LHCN-M2 (cell line): Measurements from ENCODE around the gene TBC1D1. TPM values are rescaled to one million over a fixed set of nuclear protein-coding genes. Genes with fewer than 3 reads are reported as not detected.

Experiments used
- DNase-seq: peaks from one replicate; pipeline ENCODE4 v3.0.0-alpha.2; 2012; ENCODE audit warnings: low read depth
- total RNA-seq: library from RNA; depleted of rRNA; stranded (reverse); fragments of >200 nt; gene quantifications from 2 replicates; pipeline ENCODE4 v1.2.3, GENCODE V29; 2014

TBC1D1 gene
- total RNA-seq, 1 experiment from 2014 or later, result 108 TPM

DNA sequence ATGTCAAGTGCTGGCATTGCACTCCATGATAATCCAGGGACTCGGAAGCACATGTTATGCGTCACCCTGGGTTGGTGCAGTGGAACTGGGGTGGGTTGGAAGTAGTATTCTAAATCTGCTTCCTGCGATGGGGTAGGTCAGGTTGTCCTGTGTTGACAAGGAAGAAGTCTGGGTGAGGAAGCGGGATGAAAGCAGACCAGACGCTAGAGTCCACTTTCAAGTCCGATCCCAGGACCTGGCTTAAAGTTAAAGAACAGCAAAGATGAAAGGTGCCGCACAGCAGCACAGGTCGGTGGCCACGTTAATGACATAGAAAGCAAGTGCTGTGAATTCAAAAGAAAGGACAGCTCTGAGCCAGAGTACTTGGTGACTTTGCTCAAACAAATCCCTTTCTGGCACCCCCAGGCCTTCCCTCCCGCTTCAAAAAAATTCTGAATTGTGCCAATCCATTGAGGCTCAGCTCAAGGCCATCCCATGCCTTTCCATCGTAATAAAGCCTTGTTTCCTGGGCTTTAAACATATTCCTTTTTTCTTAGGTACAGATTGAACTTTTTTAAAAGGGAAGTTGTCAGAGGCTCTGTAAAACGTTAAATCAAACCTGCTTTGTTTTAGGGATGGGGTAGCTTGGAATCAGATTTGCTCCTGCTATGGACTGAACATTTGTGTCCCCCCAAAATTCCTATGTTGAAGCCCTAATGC, 187.1 kb downstream of the TBC1D1 start:
- no peak for DNase-seq

DNA sequence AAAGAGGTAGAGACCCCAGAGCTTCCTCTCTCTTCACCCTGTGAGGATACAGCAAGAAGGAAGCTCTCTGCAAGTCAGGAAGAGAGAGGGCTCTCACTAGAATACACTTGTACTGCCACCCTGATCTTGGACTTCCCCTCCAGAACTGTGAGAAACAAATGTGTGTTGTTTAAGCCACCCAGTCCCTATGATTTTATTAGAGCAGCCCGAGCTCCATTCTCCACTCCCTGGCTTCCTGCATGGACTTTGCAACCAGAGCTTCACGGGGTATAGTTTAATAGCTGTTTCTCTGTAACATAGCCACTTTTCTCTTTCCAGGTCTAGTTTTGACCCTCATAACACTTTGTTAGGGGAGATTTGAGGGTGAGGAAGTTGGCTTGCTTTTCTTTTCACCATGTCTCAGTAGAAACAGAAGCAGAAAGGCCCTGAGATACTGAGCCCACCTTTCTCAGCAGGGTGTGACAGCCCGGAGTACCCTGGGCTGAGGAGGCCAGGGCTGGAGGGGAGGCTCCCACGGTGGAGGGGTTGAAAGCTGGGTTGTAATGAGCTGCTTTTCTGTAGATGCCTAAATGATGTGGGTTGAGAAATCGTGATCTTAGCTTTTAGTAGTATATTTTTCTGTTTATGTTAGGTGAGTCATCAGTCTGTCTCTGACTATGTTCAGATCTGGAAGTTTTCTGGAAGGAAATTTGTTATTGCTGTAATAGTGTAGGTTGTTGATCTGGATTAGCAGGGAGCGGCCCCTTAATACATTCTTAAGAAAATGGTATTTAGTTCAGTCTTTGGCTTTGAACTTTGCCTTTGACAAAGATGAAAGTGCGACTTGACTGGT, 187.9 kb downstream of the TBC1D1 start:
- DNase-seq, result peak; percentile 67

DNA sequence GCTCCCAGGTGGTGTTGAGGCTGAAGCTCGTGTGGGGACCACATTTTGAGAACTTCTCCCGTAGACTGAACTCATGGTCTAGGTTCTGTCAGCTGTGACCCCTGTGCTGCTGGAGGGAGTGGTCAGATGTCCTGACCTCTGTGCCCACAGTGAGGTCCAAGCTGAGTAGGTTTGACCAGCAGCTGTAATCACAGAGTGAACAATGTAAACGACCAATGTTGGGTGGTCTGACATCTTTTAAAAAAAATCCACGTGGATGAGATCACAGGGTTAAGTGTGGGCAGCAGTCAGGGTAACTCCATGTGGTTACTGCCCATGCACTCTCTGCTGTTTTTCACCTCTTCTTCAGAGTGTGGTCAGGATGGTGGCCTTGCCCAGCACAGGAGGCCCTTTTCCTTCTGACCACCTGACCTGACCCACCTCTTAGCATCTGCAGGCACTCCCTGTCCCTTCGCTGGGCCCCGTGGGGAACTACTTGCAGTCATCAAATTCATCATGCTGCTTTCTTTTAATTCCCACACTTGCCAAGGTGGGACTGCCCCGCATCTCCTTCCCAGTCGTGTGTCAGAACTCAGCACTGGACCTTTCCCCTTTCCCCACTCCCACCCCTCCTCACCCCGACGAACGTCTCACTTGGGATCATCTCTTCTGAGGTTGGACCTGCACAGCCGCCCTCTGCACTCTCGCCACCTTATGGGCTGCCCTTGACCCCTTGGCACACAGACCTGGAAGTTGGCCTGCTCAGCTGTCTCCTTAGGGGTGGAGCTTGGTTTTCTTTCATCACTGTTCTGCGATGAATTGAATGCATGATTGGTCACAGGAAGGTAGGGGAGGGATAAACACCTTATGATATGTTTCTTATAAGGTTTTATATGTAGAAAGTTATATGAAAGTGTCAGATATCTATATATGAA, 189.4 kb downstream of the TBC1D1 start:
- DNase-seq, result peak; percentile 83

DNA sequence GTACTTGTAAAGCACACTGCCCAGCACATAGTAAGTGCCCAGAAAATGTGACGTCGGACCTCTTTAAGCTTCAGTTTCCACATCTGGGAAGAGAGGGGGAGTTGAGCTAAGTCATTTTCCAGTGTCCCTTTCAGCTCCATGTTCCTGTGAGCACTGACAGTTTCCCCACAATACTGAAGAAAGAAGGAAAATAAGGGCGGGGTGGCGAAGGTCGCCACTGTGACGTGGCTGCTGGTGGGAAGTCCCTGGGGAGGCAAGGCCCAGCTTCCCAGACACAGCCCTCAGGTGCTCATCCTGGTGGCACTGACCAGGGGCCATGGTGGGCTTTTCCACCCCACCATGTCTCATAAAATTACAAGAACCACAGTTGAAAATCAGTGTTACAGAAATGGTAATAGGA, 191.1 kb downstream of the TBC1D1 start:
- DNase-seq, result no peak

DNA sequence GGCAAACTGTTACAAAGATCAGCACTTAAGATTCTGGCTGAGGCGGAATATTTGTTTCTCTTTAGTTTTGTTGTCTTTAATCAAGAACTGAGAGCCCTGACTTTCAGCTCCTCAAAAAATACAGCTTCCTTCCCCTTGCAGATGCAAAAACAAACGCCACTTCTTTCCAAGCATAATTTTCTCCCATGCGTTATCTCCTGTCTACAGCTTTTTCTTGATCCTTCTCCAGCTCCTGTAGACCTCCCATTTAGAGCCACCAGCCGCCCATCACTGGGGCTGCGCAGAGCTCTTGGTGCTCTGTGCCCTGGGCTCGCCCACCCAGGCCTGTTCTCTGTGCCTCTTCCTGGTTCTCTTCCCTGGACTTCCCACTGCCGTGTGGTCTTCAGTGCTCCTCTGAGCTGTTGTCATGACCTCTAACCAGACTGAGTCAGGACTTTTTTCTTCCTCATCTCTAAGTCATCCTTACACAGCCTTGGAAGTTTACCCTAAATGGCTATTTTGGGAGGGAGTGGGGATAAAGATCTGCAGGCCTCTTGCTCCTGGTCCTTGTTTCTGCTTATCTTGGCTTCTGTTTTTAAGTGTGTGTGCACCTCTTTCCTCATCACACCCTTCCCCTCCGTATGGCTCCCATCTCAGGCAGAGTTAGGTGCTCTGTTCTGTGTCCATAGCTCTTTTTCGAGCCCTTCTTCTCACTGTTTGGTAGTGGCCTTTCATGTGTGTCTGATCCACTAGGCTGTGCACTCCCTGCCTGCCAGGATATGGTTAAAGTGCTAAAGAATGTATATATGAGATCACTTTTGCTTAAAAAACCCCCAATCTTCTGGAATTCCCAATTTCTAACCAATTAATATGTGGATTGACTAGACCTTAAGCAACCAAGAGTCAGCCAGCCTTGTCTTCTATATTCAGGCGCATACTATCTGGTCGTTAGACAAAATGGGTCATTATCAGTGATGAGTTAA, 191.8 kb downstream of the TBC1D1 start:
- DNase-seq, result peak; percentile 83

DNA sequence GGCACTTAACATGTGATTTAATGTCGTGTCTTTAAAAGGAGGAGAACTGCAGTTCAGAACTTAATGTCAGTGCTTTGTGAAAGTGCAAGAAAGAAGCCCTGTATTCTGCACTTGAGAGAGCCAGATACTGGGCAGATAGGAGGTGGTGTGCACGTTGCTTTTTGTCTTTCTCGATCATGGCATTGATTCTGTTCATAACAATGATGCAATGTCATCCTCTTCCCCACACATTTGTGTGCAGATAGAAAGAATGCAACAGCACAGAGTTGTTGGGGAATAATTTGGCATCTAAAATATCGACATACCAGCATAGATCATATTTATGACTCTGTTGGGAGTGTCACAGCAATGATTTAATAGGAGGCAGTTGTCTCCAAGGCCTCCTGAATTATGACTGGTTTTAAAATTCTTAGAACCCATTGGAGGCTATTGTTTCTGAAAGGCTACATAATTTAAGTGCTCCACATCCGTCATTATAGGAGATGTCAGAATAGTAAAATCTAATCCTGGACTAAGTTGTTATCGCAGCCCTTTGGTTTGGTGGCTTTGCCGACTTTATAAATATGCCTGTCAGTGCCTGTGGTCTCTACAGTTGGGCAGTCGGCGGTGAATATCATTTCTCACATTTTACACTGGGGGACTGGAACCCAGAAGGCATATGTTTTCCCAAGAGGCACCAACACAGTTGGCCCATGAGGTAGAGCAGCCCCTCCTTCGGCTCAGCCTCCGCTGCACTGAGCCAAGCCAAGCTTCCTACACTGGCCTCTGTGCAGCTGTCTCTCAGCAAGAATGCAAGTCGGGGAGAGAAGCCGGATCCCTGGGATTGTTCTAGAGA, 194.2 kb downstream of the TBC1D1 start:
- DNase-seq, result peak; percentile 84

DNA sequence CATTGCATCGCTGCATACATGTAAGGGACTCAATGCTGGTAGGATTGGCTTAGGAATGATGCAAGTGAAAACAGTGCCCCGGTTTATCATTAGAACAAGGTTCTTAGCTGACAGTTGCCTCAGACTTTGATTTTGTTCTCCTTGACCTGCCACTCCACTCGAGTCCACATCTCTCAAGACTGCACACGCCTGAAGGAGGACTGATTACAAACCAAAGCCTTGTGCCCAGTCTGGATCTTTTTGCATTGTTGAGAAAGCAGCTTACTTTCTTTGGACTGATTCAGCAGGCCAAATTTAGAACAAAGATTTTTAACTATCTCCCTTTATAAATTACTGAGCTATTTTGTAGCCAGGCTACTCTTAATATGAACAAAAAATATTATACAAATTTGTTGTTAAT, 194.9 kb downstream of the TBC1D1 start:
- DNase-seq, result no peak

DNA sequence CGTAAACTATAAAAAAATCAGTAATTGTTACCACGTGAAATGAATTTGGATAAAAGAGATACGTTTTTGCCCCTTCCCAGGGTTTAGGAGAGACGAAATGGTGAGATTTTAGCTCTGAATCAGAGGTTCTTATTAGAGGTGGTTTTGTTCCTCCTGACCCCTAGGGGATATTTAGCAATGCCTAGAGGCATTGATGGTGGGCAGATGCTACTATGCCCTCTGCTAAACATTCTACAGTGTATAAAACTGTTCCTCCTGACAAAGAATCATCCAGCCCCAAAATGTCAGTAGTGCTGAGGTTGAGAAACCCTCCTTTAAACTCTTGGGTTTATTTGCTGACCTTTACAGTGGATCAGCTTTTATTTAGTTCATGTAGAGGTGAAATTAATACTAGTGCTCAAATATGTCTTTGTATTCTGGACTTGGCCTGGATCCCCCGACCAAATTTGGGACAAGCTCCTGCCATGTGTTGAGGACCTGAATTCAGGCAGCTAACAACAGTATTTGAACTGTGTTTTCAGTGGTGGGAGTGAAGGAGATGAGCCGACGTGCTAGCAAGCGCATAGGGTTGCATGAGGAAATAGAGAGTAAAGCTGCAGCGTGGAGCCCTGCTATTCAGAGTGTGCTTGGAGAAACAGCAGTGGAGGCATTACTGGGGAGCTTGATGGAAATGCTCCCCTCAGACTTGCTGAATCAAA, 195.4 kb downstream of the TBC1D1 start:
- peak; percentile 34 for DNase-seq

DNA sequence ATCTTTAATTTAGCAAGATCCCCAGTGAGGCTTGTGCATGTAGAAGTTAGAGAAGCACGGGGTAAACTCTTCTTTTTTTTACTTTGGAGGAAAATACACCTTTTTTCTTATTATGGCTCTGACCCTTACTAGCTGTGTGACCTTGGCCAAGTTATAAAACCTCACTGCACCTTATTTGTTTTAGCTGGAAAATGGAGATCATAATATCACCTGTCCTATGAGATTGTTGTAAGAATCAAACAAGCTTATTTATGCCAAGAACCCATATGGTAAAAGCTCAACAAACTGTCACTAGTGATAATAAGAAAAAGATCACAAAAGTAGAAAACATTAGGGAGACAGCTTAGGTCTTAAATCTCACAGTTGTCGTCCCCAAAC, 196.0 kb downstream of the TBC1D1 start:
- DNase-seq, result no peak

DNA sequence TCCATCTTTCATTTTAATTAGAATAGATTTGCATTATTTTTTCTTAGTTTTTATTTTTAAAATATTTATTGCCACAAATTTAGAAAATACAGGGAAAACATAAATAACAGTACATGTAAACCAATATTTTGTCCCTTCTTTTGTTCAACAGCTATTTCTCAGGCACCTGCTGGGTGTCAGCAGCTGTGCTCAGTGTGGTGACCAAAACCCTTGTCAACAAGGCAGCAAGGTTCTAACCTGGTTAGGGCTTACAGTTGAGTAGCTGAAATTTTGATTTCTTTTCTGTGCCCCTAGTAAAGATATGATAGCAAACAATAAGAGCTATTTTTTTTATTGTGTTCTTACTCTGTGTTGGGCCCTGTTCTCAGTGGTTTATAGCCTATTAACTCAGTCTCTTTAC, 197.4 kb downstream of the TBC1D1 start:
- no peak for DNase-seq

DNA sequence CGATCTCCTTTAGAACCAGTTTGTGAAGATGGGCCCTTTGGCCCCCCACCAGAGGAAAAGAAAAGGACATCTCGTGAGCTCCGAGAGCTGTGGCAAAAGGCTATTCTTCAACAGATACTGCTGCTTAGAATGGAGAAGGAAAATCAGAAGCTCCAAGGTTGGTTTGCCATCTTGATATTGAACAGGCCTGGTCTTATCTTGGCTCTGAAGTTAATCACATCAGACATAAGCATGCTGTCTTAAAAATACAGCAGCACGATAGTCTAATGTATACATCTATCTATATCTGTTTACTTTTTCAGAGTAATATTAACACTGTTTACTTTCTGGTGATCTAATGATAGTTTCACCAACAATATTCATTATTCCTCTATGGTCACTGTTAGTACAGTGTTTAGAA, 199.1 kb downstream of the TBC1D1 start:
- no peak for DNase-seq

DNA sequence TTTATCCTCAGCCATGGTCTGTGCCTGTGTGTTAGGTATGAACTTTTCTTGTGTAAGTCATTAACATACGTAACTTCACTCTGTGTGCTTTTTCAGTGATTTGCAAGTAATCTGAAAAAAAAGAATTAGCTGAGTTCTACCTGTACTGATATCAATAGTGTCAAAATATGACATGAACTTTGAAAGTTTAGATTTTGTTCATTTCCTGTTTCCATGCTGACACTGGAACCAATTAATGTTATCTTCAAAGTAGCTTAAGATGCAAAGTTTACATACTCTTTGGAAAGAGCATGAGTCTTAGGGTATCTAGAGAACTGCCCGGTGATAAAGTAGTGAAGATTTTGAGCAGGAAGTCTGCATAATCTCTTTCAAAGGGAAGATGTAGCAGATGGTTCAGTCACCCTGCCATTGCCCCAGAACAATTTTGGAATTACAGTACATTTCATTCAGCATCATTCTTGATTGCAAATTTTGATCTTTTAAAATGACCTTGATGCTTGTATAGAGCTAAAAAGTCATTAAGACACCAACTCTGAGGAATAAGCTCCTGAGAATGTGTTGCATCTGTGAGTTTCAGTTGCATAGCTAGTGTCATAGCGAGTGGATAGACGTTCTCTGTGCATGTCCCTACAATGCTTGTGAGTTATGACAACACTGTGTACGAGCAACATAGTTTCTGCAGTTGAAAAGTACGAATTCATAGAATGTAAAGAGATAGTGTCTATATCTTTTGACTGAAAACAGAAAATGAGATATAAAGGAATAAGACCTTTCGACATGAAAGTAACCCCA, 199.8 kb downstream of the TBC1D1 start:
- DNase-seq, result no peak

DNA sequence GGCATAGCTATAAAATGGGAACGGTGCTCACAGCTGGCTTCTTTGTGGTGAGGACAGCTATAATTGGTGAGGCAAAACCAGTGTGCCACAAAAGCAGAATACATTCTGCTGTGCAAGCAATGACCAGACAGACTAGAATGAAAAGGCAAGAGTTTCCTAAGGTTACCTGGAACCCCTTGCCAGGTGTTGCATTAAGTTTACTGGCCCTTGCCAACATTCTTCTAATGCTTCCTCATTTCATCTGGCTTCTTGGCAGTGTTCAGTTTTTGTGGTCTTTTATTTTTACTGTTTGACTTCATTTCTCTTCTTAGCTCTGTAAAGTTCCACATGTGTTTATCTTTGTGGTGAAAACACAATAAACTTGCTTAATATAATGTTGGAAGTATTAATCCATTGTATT, 200.8 kb downstream of the TBC1D1 start:
- no peak for DNase-seq

DNA sequence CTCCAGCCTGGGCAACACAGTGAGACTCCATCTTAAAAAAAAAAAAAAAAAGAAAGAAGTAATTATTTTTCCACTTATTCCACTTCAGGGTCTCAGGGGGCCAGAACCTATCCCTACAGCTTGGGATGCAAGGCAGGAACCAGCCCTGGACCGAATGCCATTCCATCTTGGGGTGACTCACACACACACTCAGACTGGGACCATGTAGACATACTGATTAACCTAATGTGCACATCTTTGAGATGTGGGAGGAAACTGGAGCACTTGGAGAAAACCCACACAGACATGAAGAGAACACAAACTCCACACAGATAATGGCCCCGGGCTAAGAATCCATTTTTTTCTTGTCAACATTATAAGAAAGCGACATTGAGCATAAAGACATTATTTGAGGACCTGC, 201.8 kb downstream of the TBC1D1 start:
- no peak for DNase-seq

DNA sequence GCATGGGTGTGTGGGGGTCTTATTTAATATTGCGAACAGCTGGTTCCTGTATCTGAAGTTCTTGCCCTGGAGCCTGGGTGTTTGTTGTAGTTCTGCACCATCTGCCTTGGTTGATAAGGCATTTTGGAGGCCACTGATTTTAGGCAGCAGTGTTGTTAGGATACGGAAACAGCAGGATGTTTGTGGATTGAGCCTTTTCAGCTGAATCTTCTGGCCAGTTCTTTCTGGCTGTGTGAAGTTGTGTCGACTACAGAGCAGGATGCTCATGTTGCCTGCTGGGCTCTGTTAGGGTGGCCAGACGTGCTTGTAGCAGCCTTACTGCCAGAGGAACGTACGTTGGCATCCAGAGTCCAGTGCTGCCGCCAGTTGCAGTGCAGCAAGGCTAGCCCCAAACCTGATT, 203.5 kb downstream of the TBC1D1 start:
- no peak for DNase-seq

DNA sequence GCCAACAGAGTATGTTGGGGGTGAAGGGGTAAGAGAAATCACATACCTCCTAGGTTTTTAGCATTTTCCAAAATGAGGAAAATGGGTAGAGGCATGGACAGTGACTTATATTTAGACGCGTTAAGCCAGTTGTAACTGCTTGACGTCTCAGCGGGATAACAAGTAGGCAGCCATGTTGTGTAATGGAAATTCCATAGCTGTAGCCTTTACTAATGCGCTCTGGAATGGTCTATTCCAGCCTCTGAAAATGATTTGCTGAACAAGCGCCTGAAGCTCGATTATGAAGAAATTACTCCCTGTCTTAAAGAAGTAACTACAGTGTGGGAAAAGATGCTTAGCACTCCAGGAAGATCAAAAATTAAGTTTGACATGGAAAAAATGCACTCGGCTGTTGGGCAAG, 204.8 kb downstream of the TBC1D1 start:
- DNase-seq, result no peak

DNA sequence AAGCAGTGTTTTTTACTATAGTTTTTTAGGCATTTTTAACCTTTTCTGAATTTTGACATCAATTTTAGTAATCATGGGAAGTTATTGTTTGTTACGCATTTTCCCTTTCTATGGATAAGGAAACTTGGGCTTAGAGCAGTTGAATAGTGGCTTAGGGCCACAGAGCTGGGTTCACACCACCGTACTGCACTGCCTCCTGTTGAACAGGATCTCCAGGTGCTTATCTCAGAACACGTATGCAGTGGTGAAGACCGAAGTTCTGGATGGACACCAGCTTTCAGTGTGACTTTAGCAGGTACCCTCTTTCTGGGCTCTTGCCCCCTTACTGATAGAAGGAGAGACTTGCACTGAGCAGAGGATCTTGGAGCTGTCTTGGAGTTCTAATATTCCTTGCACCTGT, 206.9 kb downstream of the TBC1D1 start:
- DNase-seq, result no peak

DNA sequence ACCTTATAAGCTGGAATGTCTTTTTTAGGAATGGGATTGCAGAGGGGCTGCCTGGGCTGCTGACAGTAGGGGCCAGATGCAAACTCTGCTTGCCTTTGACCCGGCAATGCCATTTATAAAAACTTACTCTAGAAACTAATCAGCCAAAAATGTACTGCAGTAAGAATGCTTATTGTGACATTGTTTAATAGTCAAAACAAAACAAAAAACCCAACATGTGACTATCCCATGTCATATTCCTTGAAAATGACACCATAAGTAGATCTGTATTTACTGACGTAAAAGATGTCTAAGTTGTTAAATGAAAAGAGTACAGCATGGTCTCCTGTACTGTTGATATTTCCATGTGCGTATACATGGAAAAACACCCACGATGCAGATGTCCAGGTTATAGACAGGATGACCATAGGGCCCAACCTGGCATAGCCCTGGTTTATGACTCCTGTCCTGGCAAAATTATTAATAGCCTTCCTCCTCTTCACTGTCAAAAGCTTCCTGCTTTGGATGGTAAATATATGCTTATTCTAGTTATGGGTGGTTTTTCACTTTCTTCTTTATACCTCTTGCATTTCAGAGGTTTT, 208.2 kb downstream of the TBC1D1 start:
- no peak for DNase-seq
